DOHH2 (cell line): Measurements from ENCODE around the gene FADS3.
A peak's percentile ranks its signal among the peaks of the same experiment; 100 is the strongest.

ENCODE experiments used
- H3F3A ChIP-seq: fragments of 200-600 bp; sonication (generic), shearing (Covaris generic); 2 replicates; pipeline ENCODE4 v1.6.0; 2016; ENCODE audit warnings: antibody characterized with exemption, mild to moderate bottlenecking; ENCODE audit not compliant: control insufficient read depth, insufficient read depth
- H3K27ac ChIP-seq: fragments of 200-600 bp; sonication (generic); 2 replicates; pipeline ENCODE4 v1.5.1; 2014; ENCODE audit warnings: low read depth, mild to moderate bottlenecking, low read length, moderate library complexity
- H3K27me3 ChIP-seq: fragments of 200-600 bp; sonication (generic); 2 replicates; pipeline ENCODE4 v1.6.1; 2014; ENCODE audit warnings: mild to moderate bottlenecking, low read length, mixed read lengths; ENCODE audit not compliant: control insufficient read depth
- H3K36me3 ChIP-seq: fragments of 200-600 bp; sonication (generic); 2 replicates; pipeline ENCODE4 v1.6.1; 2014; ENCODE audit warnings: mild to moderate bottlenecking, low read length, moderate library complexity, mixed read lengths; ENCODE audit not compliant: control insufficient read depth
- H3K4me1 ChIP-seq: fragments of 200-600 bp; sonication (generic); 2 replicates; pipeline ENCODE4 v1.6.1; 2014; ENCODE audit warnings: mild to moderate bottlenecking, low read length, mixed read lengths; ENCODE audit not compliant: control insufficient read depth
- H3K4me2 ChIP-seq: fragments of 200-600 bp; sonication (generic); 2 replicates; pipeline ENCODE4 v1.6.0; 2014; ENCODE audit warnings: mild to moderate bottlenecking, low read length, moderate library complexity
- H3K4me3 ChIP-seq: fragments of 200-600 bp; sonication (generic); 2 replicates; pipeline ENCODE4 v1.5.1; 2014; ENCODE audit warnings: mild to moderate bottlenecking, low read length, mixed read lengths
- H3K79me2 ChIP-seq: fragments of 200-600 bp; sonication (generic); 2 replicates; pipeline ENCODE4 v1.6.1; 2014; ENCODE audit warnings: mild to moderate bottlenecking, low read length, mixed read lengths; ENCODE audit not compliant: control insufficient read depth
- H3K9me2 ChIP-seq: fragments of 200-600 bp; sonication (generic); replicated peaks from 2 replicates; pipeline ENCODE4 v1.6.1; 2014; ENCODE audit warnings: mild to moderate bottlenecking, low read length, mixed read lengths; ENCODE audit not compliant: control insufficient read depth
- H3K9me3 ChIP-seq: fragments of 200-600 bp; sonication (generic); 2 replicates; pipeline ENCODE4 v1.6.1; 2014; ENCODE audit warnings: antibody characterized with exemption, low read length, mixed read lengths; ENCODE audit not compliant: control insufficient read depth, insufficient read depth
- H4K20me1 ChIP-seq: fragments of 200-600 bp; sonication (generic); 2 replicates; pipeline ENCODE4 v1.6.0; 2014; ENCODE audit warnings: low read depth, mild to moderate bottlenecking, antibody characterized with exemption, low read length, moderate library complexity; ENCODE audit not compliant: control insufficient read depth, insufficient read depth
- CTCF ChIP-seq: fragments of 200-600 bp; sonication (generic); IDR thresholded peaks from one replicate; pipeline ENCODE4 v1.5.1; 2014; ENCODE audit warnings: antibody characterized with exemption, mild to moderate bottlenecking, low read depth, low read length; ENCODE audit not compliant: poor library complexity, severe bottlenecking
- EZH2phosphoT487 ChIP-seq: fragments of 200-600 bp; sonication (generic); IDR thresholded peaks from 2 replicates; pipeline ENCODE4 v1.6.1; 2017; ENCODE audit warnings: borderline replicate concordance, mild to moderate bottlenecking, antibody characterized with exemption, low read length, moderate library complexity, mixed read lengths

The FADS3 gene

DNA sequence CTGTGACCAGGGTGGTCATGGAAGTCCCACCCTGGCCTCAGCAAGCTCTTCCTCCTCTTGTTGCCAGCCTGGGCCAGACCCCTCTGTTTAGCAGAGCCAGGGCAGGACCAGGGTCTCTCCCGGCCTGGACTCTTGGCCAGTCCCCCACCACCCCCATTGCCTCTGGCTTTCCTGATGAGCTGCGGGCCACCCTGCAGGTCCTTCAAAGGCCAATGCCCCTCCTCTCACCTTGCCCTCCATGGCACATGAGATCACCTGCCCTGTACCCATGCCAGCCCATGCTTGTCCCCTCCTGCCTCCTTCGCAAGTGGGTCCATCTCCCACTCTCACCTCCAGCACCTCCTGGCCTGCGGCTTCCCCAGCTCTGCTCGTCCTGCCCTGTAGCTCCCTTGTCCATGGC is 52.8 kb downstream of the FADS3 start:
- Histone ChIP-seq H3F3A (peaks cover 5% of the 10 kb centered on the region; the same call in 1 of the 2 replicates), H3K4me1 (peaks cover 26% of the 10 kb centered on the region), H3K4me2 (no peak overlapping the region), H4K20me1 (0 out of 2 replicates have a peak, but pooled peaks cover 4% of the 10 kb centered on the region), H3K4me3 (no peak overlapping the region), H3K79me2 (peaks cover 87% of the 10 kb centered on the region), H3K9me3 (no peaks in the 10 kb centered on the region), H3K27ac (no peak overlapping the region), H3K36me3 (peaks cover 95% of the 10 kb centered on the region), H3K9me2 (no peaks in the 10 kb centered on the region), H3K27me3 (no peaks in the 10 kb centered on the region)
- TF ChIP-seq CTCF (no peak), EZH2phosphoT487 (no peak)

DNA sequence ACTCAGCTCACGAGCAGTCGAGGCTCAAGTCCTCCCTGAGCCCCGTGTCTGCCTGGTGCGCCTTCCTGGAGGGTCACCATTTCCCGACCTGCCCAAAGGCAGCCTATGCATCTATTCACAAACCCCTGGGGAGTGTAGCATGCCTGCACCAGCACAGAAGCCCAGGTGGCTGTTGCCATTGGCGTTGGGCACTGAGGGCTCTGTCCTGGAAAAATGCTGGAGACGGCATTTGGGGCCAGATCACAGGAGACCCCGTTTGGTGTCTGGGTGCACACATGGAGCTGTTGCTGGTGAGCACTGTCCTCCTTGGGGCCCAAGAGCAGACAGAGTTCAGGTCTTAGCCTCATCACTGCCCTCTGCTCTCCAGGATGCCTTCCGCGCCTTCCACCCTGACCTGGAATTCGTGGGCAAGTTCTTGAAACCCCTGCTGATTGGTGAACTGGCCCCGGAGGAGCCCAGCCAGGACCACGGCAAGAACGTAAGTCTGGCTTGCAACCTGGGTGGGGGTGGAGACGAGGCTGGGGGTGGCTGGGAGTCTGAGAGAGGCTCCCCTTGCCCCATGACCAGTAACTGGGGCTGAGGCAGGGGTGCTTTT is 53.8 kb downstream of the FADS3 start:
- TF ChIP-seq EZH2phosphoT487, result no peak
- no peak for TF ChIP-seq CTCF
- Histone ChIP-seq H3F3A (peaks cover 10% of the 10 kb centered on the region), H4K20me1 (0 out of 2 replicates have a peak, but pooled peaks cover 4% of the 10 kb centered on the region), H3K36me3 (peaks cover 95% of the 10 kb centered on the region), H3K9me2 (no peaks in the 10 kb centered on the region), H3K79me2 (peaks cover 89% of the 10 kb centered on the region), H3K4me2 (no peak overlapping the region), H3K27ac (no peak overlapping the region), H3K27me3 (no peaks in the 10 kb centered on the region), H3K9me3 (no peaks in the 10 kb centered on the region), H3K4me3 (no peak overlapping the region), H3K4me1 (peaks cover 36% of the 10 kb centered on the region)

DNA sequence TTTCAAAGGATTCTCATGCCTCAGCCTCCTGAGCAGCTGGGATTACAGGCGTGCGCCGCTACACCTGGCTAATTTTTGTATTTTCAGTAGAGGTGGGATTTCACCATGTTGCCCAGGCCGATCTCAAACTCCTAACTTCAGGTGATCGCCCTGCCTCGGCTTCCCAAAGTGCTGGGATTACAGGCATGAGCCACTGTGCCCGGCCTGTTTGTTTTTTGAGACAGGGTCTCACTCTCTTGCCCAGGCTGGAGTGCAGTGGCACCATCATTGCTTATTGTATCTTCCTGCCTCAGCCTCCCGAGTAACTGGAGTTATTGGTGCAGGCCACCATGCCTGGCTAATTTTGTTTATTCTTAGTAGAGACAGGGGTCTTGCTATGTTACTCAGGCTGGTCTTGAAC is 55.2 kb downstream of the FADS3 start:
- no peaks in the 10 kb centered on the region for H3K9me3 ChIP-seq
- H4K20me1 ChIP-seq, result peaks cover 7% of the 10 kb centered on the region; the same call in 1 of the 2 replicates
- no peak for TF ChIP-seq CTCF
- TF ChIP-seq EZH2phosphoT487, result no peak
- no peaks in the 10 kb centered on the region for H3K27me3 ChIP-seq
- H3K4me2 ChIP-seq, result no peak overlapping the region
- H3K4me1 ChIP-seq, result peaks cover 49% of the 10 kb centered on the region
- H3K9me2 ChIP-seq, result no peaks in the 10 kb centered on the region
- H3K79me2 ChIP-seq, result peaks cover 90% of the 10 kb centered on the region
- H3F3A ChIP-seq, result peaks cover 16% of the 10 kb centered on the region
- peaks cover 95% of the 10 kb centered on the region for H3K36me3 ChIP-seq
- H3K4me3 ChIP-seq, result no peak overlapping the region
- H3K27ac ChIP-seq, result peak overlapping the region; percentile 95
